Fibroblast of villous mesenchyme (primary cell): ENCODE results near the gene INTS3. TPM values are rescaled to one million over a fixed set of nuclear protein-coding genes. Genes with fewer than 3 reads are reported as not detected.

Source experiments
- DNase-seq: peaks from one replicate; pipeline ENCODE4 v3.0.0-alpha.2; 2010; ENCODE audit warnings: low read depth
- H3K4me3 ChIP-seq: 2 replicates; pipeline ENCODE4 v1.5.1; 2011; ENCODE audit warnings: low read depth, mild to moderate bottlenecking, low read length
- total RNA-seq: library from RNA; depleted of rRNA; stranded (reverse); fragments of >200 nt; gene quantifications from 2 replicates; pipeline ENCODE4 v1.2.3, GENCODE V29; 2012
- TF ChIP-seq, protein P1 (sequence below): IDR thresholded peaks from 2 replicates; pipeline ENCODE4 v1.5.1; 2012; ENCODE audit warnings: low read depth, mild to moderate bottlenecking, low read length; ENCODE audit not compliant: insufficient read depth

INTS3 gene
- total RNA-seq, 1 donor = 51.4 TPM

DNA sequence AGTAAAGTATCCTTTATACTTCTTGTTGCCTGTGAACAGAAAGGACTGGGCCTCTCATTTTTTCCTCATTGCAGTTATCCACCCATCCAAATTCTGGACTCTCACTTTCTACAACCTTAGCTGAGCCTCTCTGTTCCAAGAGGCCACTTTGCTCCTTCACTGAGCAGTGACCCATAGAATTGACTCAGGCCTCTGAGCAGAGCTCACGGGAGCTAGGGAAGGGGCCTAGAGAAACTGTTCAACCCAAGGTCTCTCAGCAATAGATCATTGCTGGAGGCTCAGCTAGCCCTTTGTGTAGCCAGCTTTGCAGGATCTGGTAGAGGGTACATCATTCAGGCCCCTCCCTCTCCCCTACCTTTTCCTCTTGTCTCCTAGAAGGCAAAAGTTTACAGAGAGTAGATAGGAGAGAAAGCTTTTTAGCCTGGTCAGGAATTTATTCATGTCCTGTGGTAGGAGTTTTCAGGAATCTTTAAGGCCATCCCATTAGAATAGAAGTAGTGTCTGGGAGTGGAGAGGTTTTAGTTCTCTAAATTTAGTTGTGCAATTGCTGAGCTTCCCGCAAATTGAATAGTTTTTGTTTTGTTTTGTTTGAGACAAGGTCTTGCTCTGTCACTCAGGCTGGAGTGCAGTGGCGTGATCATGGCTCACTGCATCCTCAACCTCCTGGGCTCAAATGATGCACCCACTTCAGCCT lies 6.7 kb downstream of the INTS3 start:
- DNase-seq = no peak
- TF ChIP-seq, protein P1, sequence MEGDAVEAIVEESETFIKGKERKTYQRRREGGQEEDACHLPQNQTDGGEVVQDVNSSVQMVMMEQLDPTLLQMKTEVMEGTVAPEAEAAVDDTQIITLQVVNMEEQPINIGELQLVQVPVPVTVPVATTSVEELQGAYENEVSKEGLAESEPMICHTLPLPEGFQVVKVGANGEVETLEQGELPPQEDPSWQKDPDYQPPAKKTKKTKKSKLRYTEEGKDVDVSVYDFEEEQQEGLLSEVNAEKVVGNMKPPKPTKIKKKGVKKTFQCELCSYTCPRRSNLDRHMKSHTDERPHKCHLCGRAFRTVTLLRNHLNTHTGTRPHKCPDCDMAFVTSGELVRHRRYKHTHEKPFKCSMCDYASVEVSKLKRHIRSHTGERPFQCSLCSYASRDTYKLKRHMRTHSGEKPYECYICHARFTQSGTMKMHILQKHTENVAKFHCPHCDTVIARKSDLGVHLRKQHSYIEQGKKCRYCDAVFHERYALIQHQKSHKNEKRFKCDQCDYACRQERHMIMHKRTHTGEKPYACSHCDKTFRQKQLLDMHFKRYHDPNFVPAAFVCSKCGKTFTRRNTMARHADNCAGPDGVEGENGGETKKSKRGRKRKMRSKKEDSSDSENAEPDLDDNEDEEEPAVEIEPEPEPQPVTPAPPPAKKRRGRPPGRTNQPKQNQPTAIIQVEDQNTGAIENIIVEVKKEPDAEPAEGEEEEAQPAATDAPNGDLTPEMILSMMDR = no peak
- H3K4me3 ChIP-seq = no peak overlapping the region

DNA sequence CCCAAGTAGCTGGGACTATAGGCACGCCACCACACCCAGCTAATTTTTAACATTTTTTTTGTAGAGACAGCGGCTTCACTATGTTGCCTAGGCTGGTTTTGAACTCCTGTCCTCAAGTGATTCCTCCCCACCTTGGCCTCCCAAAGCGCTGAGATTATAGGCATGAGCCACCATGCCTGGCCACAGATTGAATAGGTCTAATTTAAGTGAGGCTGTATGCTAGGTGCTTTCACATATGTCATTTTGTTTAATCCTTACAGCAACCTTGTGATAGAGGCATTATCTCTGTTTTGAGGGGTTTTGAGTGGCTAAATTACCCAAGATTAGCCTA lies 7.2 kb downstream of the INTS3 start:
- TF ChIP-seq, protein P1 = no peak
- DNase-seq = no peak

DNA sequence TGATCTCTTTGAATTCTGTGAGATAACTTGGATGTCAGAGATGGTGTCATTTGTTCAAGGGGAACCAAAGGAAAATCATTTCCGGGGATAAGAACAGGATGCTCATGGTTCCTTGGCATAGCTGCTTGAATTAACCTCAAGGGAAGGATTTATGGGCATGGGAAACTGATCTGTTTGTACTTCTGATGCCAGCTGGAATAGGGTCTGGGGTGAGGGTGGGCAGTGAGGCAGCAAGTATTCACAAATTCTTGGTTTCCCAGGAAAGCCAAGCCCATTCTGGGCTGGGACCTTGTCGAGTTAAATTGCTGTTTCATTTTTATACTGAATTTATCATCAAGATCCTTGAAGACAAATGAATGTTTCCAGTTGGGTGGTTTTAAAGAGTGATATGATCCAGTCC lies 14.1 kb downstream of the INTS3 start:
- DNase-seq = no peak
- H3K4me3 ChIP-seq = no peak overlapping the region
- TF ChIP-seq, protein P1 = no peak

More for the DNA sequence above, 7.2 kb downstream of the INTS3 start:
- H3K4me3 ChIP-seq = no peak overlapping the region

DNA sequence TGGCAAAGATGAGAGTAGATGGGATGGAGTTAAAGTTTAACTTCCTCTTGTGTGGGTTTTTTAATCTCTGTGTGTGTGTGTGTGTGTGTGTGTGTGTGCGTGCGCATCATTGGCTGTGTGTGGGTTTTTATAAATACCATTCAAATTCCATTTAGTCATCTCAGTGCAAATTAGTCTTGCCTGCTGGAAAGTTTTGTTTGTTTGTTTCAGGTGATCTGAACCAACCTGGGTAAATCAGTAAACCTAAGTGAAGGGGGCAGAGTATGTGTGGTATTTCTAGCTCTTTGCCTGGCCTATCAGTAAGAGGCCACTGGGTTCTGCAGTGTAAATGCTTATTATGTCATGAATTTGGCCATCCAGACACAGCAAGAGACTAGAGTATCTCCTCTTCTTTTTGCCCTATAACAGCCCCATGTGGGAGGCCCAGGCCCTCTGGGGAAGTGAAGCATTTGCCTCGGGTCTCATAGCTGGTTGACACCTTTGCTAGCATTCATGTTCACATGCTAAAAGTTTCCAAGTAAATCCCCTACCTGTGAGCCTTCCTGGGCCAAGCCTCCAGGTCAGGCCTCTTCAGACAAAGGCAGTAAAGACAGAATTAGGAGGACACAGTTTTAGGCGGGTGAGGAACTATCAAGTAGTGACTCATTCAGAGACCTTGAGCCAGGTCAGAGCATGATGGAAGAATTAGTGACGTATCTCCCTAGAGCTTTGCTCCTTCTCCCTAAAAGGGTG lies 14.7 kb downstream of the INTS3 start:
- H3K4me3 ChIP-seq = no peak overlapping the region
- TF ChIP-seq, protein P1 = no peak
- DNase-seq = peak; percentile 50

DNA sequence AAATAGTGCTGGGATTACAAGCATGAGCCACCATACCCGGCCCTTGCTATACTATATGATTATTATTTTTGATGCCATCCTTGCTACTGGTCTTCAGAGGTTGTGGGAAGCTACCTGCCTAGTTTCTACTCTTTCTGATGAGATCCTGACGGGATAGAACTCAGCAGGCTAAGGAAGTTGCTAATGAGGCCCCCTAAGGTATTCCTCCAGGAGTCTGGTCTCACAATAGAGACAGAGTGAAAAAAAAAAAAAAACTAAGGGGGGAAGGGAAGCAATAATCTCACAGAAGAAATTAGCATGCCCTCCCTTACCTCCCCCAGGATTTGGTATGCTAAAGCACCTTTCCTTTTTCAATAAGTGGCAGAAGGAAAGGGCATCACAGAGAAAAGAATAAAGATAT lies 17.6 kb downstream of the INTS3 start:
- no peak for DNase-seq
- H3K4me3 ChIP-seq = no peak overlapping the region
- TF ChIP-seq, protein P1 = no peak

DNA sequence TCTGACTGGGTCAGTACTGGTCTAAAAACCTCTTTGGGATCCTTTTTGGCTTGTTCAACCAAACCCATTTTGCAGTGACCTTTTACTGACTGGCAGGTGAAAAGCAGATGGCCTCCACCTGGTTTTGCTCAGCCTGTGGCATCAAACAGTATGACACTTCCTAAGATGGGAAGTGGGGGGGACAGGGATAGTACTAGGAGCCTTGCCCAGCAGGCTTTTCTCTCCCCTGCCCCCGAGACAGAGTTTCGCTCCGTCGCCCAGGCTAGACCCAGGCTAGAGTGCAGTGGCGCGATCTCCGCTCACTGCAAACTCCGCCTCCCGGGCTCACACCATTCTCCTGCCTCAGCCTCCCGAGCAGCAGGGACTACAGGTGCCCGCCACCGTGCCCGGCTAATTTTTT lies 18.3 kb downstream of the INTS3 start:
- TF ChIP-seq, protein P1 = no peak
- no peak overlapping the region for H3K4me3 ChIP-seq
- no peak for DNase-seq
